ENCODE data around the gene TNIK. TPM values are rescaled to one million over a fixed set of nuclear protein-coding genes. Genes with fewer than 3 reads are reported as not detected.
A peak's percentile ranks its signal among the peaks of the same experiment; 100 is the strongest.

TNIK gene
- total and polyA plus RNA-seq, 2 of the 4 experiments (the other 2 are of a cell fraction), result 3.4 to 6.3 TPM

DNA sequence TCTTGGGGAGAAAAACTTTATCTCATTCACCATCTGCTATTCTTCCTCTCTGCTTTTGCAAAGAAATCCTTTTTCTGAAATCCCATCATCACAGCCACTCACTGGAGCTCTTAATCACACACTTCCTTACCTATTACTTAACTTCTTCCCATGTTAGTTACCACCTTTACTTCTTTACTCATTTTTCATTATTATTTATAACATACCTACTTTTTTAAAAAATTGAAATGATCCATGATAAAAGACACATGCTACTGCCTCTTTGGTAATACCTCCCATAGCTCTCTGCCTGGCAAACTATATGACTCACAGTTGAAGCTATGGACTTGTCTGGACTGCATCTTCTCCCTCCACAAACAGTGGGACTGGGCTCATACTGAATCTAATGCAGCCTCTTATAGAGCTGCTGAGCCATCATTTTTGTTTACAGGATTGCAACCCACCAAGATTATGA, 150.3 kb downstream of the TNIK start:
- Histone ChIP-seq H3K36me3 (ENCODE audit: control insufficient read depth, insufficient read depth, low read length) (no peaks in the 10 kb centered on the region), H3K23ac (ENCODE audit: low read depth, low read length) (no peak overlapping the region), H2BK120ac (ENCODE audit: low read depth, low read length) (no peak overlapping the region), H3K9me3 (ENCODE audit: control insufficient read depth, insufficient read depth, low read length) (no peaks in the 10 kb centered on the region), H4K5ac (ENCODE audit: low read depth, low read length) (no peak overlapping the region), H3K18ac (ENCODE audit: low read depth, low read length) (no peak overlapping the region), H3K4ac (ENCODE audit: low read depth, low read length) (no peak overlapping the region), H3K27me3 (ENCODE audit: control insufficient read depth, insufficient read depth, low read length) (no peaks in the 10 kb centered on the region), H3K4me3 (ENCODE audit: insufficient read depth, low read depth, low read length) (no peak overlapping the region), H3K56ac (ENCODE audit: extremely low read depth, insufficient read depth, low read length) (no peak overlapping the region), H3K79me1 (ENCODE audit: low read depth in 1 of 2, low read length in 2 of 2) (no peaks in the 10 kb centered on the region), H3K14ac (replicated peaks; ENCODE audit: low read depth, low read length) (no peak overlapping the region), H3K27ac (ENCODE audit: insufficient read depth, low read length) (no peak overlapping the region), H2AK5ac (ENCODE audit: low read depth, low read length) (no peak overlapping the region), H2BK20ac (ENCODE audit: low read depth, low read length) (no peak overlapping the region), H2BK5ac (ENCODE audit: low read depth, low read length, poor library complexity, severe bottlenecking) (no peak overlapping the region), H3K4me2 (ENCODE audit: low read depth, low read length) (no peak overlapping the region), H4K8ac (ENCODE audit: low read depth in 2 of 2, low read length in 2 of 2) (no peak overlapping the region), H2AK9ac (replicated peaks; ENCODE audit: low read depth, low read length, poor library complexity) (no peak overlapping the region), H3K9me1 (ENCODE audit: insufficient read depth, low read length) (no peaks in the 10 kb centered on the region), H4K20me1 (ENCODE audit: insufficient read depth, low read length) (no peaks in the 10 kb centered on the region; the same call in 1 of the 2 replicates), H3K9ac (ENCODE audit: low read depth, low read length) (no peak overlapping the region), H2BK15ac (ENCODE audit: low read depth, low read length) (no peak overlapping the region), H2AFZ (replicated peaks; ENCODE audit: low read length, poor library complexity) (no peak overlapping the region), H4K91ac (ENCODE audit: insufficient read depth, low read depth, low read length) (no peak overlapping the region), H3K4me1 (ENCODE audit: control insufficient read depth, insufficient read depth, low read length) (peaks cover 1% of the 10 kb centered on the region; the same call in 1 of the 2 replicates)
- TF ChIP-seq RCOR1 (IDR thresholded peaks at IDR 0.05; ENCODE audit: insufficient replicate concordance, low read length) (no peak), RFX5 (IDR thresholded peaks at IDR 0.05; ENCODE audit: low read depth, low read length) (no peak), FOS (IDR thresholded peaks at IDR 0.05; ENCODE audit: low read depth, low read length) (peak; percentile 58), MAFK (IDR thresholded peaks at IDR 0.05; ENCODE audit: low read depth, low read length) (peak; percentile 72), MAZ (IDR thresholded peaks at IDR 0.05; ENCODE audit: borderline replicate concordance, low read depth, low read length) (no peak), NFE2L2 (IDR thresholded peaks at IDR 0.05; ENCODE audit: low read depth, low read length) (no peak), BHLHE40 (IDR thresholded peaks at IDR 0.05; ENCODE audit: low read depth, low read length) (no peak), CEBPB (IDR thresholded peaks at IDR 0.05; ENCODE audit: low read depth, low read length) (peak; percentile 47; the same call in 1 of the 2 replicates), SMC3 (IDR thresholded peaks at IDR 0.05; ENCODE audit: low read depth, low read length) (no peak), MXI1 (IDR thresholded peaks at IDR 0.05; ENCODE audit: borderline replicate concordance, low read depth, low read length) (no peak), CHD1 (IDR thresholded peaks at IDR 0.05; ENCODE audit: low read depth, low read length) (no peak), RAD21 (IDR thresholded peaks at IDR 0.05; ENCODE audit: low read length) (no peak), POLR2A (IDR thresholded peaks at IDR 0.05; ENCODE audit: low read depth, low read length) (no peak)
- TF ChIP-seq, protein P1, sequence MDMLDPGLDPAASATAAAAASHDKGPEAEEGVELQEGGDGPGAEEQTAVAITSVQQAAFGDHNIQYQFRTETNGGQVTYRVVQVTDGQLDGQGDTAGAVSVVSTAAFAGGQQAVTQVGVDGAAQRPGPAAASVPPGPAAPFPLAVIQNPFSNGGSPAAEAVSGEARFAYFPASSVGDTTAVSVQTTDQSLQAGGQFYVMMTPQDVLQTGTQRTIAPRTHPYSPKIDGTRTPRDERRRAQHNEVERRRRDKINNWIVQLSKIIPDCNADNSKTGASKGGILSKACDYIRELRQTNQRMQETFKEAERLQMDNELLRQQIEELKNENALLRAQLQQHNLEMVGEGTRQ (IDR thresholded peaks at IDR 0.05; ENCODE audit: low read depth, low read length), result no peak
- TF ChIP-seq, protein P2, sequence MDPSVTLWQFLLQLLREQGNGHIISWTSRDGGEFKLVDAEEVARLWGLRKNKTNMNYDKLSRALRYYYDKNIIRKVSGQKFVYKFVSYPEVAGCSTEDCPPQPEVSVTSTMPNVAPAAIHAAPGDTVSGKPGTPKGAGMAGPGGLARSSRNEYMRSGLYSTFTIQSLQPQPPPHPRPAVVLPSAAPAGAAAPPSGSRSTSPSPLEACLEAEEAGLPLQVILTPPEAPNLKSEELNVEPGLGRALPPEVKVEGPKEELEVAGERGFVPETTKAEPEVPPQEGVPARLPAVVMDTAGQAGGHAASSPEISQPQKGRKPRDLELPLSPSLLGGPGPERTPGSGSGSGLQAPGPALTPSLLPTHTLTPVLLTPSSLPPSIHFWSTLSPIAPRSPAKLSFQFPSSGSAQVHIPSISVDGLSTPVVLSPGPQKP (IDR thresholded peaks at IDR 0.05; ENCODE audit: borderline replicate concordance, low read depth, low read length), result no peak
- TF ChIP-seq, protein P3, sequence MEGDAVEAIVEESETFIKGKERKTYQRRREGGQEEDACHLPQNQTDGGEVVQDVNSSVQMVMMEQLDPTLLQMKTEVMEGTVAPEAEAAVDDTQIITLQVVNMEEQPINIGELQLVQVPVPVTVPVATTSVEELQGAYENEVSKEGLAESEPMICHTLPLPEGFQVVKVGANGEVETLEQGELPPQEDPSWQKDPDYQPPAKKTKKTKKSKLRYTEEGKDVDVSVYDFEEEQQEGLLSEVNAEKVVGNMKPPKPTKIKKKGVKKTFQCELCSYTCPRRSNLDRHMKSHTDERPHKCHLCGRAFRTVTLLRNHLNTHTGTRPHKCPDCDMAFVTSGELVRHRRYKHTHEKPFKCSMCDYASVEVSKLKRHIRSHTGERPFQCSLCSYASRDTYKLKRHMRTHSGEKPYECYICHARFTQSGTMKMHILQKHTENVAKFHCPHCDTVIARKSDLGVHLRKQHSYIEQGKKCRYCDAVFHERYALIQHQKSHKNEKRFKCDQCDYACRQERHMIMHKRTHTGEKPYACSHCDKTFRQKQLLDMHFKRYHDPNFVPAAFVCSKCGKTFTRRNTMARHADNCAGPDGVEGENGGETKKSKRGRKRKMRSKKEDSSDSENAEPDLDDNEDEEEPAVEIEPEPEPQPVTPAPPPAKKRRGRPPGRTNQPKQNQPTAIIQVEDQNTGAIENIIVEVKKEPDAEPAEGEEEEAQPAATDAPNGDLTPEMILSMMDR (conservative IDR thresholded peaks at IDR 0.05; ENCODE audit: low read depth, low read length), result no peak
- ATAC-seq (ENCODE audit: low read depth) (peak; percentile 85), DNase-seq (peak; percentile 77)
- in situ Hi-C loops (cut with MboI; ENCODE audit: low sequenced_read_pairs) (no loop called here), intact Hi-C loops (cut with micrococcal nuclease) (no loop called here), dilution Hi-C loops (cut with HindIII; ENCODE audit: low sequenced_read_pairs, unreplicated experiment) (no loop called here)
- POLR2A ChIA-PET (ENCODE audit: unreplicated experiment), result no interaction called here
- CTCF ChIA-PET, result interaction anchor here (0.7 to 0.9 kb wide), 2 partner anchors 75 to 260 kb away, joined by 3 to 4 read pairs; no protein-coding TSS in a partner anchor
- BruUV-seq (replicated peaks), result no TSS peak

Data from IMR-90 (cell line).